Activated CD4-positive, alpha-beta T cell treated with anti-CD3 and anti-CD28 coated beads, Interleukin-2, amount 10 ng/mL, durations not matched to agents 7 days and 5 days (primary cell): ENCODE results near the gene TENT4A. TPM values are rescaled to one million over a fixed set of nuclear protein-coding genes. Genes with fewer than 3 reads are reported as not detected.

Experiments used
- CTCF ChIA-PET: fragments of 350-600 bp; sonication (Branson Sonifier 250); formaldehyde crosslinking; loops from one replicate; lab custom pipeline; 2021; ENCODE audit warnings: antibody characterized with exemption; lab: Charles Lee
- POLR2A ChIA-PET: fragments of 350-600 bp; sonication (Branson Sonifier 250); formaldehyde crosslinking; loops from one replicate; lab custom pipeline; 2021; ENCODE audit warnings: antibody characterized with exemption; lab: Charles Lee
- DNase-seq: peaks from one replicate; pipeline ENCODE4 v3.0.0-alpha.2; 2020
- H3K27ac Mint-ChIP-seq: one replicate; pipeline ENCODE4 v1.8.0; 2021; ENCODE audit warnings: mild to moderate bottlenecking, moderate library complexity, mixed read lengths
- H3K27me3 Mint-ChIP-seq: one replicate; pipeline ENCODE4 v1.8.0; 2021; ENCODE audit warnings: mixed read lengths
- H3K36me3 Mint-ChIP-seq: one replicate; pipeline ENCODE4 v1.8.0; 2021; ENCODE audit warnings: low read depth, mixed read lengths
- H3K4me1 Mint-ChIP-seq: one replicate; pipeline ENCODE4 v1.8.0; 2021; ENCODE audit warnings: mixed read lengths
- H3K4me3 Mint-ChIP-seq: one replicate; pipeline ENCODE4 v1.8.0; 2021; ENCODE audit warnings: mild to moderate bottlenecking, moderate library complexity, mixed read lengths
- H3K9me3 Mint-ChIP-seq: one replicate; pipeline ENCODE4 v1.8.0; 2021; ENCODE audit warnings: mixed read lengths
- total RNA-seq, 2 experiments: library from RNA; stranded (reverse); gene quantifications; one replicate each; pipeline ENCODE4 v1.2.3, GENCODE V29; 2021

Gene TENT4A
- total RNA-seq, 2 experiments from 2014 or later: 37.4 to 41.9 TPM

DNA sequence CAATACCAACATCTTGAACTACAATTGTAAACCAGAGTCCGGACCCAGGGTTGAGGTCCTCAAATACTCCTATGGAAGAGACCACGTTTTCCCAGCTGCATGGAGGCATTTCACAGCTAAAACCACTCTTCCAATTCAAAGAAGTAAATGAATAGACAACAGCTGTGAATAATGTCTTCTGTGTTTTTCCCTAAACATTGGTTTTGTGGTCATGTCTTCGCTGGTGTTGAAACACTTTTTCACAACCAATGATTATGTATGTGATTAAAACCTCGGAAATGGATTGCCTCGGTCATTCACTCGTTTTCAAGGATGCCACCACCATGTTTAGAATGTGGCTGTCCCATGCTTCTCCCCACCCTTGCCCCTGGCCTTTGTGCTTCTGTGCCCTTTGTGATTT, 9.4 kb upstream of the TENT4A start:
- Mint-ChIP-seq H3K27me3 (peaks cover 13% of the 10 kb centered on the region), H3K4me1 (peaks cover 4% of the 10 kb centered on the region)
- CTCF ChIA-PET: no interaction called here

DNA sequence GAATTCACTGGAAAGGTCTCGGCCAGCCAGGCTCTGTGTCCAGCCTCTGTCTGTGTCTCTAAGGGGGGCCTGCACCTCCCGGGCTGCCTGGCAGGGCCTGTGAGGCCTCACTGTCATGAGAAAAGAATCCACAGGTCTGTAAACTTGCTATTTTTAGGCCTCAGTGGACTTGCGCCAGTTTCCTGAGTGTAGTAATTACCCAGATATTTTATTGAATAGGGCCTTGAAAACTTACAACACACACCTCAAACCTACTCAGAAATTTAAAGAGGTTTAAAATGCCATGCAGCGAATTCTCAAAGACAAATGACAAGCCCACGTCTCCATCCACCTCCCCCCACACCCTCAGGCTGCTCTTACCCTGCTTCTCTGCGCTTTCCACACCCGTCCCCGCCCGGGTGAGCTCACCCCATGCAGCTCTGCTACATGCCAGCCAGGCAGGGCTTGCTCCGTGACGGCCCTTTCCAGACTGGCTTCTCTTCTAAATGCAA, 8.8 kb upstream of the TENT4A start:
- H3K9me3 Mint-ChIP-seq: no peaks in the 10 kb centered on the region
- no peak overlapping the region for H3K4me3 Mint-ChIP-seq
- ChIA-PET POLR2A (no interaction called here), CTCF (no interaction called here)
- H3K36me3 Mint-ChIP-seq: no peaks in the 10 kb centered on the region
- DNase-seq: no peak
- peaks cover 4% of the 10 kb centered on the region for H3K4me1 Mint-ChIP-seq
- H3K27me3 Mint-ChIP-seq: peaks cover 9% of the 10 kb centered on the region
- H3K27ac Mint-ChIP-seq: no peak overlapping the region

More for the DNA sequence above, 9.4 kb upstream of the TENT4A start:
- H3K9me3 Mint-ChIP-seq: no peaks in the 10 kb centered on the region
- H3K4me3 Mint-ChIP-seq: no peak overlapping the region
- DNase-seq: no peak
- H3K27ac Mint-ChIP-seq: no peak overlapping the region
- POLR2A ChIA-PET: no interaction called here
- H3K36me3 Mint-ChIP-seq: no peaks in the 10 kb centered on the region

DNA sequence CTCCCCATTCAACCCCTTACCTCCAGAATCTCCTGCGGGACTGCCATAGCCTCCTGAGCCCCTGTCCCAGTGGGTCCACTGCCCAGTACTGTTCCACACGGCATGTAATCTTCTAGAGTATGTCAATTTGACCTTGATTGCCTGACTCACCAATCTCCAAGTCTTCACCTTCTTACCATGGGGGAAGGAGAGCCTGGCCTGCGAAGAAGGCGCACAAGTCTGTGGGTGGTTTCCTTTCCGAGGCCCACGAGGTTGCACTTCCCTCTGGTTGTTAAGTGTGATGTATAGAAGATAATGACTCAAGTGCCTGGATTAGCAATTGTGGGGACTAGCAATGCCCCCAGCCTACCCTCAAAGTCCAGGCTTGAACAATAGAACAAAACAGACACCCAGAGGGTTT, 8.1 kb upstream of the TENT4A start:
- Mint-ChIP-seq H3K36me3 (no peaks in the 10 kb centered on the region), H3K9me3 (no peaks in the 10 kb centered on the region), H3K27me3 (peaks cover 4% of the 10 kb centered on the region), H3K4me3 (no peak overlapping the region), H3K27ac (no peak overlapping the region), H3K4me1 (peaks cover 4% of the 10 kb centered on the region)
- CTCF ChIA-PET: no interaction called here
- no peak for DNase-seq
- POLR2A ChIA-PET: no interaction called here

DNA sequence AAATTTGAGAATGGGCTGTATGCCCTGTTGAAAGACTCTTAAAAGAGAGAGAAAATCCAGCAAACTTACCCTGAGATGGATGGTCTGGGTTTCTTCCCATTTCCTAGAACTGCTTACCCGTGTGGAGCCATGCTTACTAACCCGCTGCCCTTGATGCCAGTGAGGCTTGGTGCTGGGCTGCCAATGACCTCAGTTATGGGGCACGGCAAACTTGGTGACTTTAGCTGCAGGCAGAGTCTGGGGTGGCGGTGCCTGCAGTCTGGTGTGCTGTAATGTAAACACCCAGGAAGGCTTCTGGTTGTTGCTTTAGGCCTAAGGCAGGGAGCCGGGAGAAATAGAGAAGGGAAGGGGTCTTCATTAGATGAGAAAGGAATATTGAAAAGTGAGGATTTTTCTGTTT, 7.3 kb upstream of the TENT4A start:
- Mint-ChIP-seq H3K4me1 (peaks cover 10% of the 10 kb centered on the region), H3K9me3 (no peaks in the 10 kb centered on the region), H3K27me3 (peaks cover 3% of the 10 kb centered on the region), H3K4me3 (no peak overlapping the region), H3K27ac (peak overlapping the region; percentile 70), H3K36me3 (peaks cover 1% of the 10 kb centered on the region)
- DNase-seq: no peak
- POLR2A ChIA-PET: no interaction called here
- CTCF ChIA-PET: no interaction called here

DNA sequence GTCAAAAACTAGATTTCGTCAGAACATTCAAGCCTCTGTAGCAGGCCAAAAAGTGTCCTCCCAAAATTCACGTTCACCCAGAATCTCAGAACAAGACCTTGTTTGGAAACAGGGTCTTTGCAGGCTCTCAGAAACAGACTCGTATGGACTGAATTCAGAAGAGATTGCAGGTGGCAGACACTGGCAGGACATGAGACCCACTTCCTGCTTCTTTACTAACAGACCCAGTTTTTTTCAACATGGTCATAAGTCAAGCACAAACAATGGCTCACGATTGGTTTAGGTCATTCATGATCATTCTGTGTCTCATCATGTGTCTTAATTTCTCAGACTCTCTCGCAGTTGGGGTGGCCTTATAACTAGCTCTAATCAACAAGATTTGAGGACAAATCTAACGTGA, 5.4 kb upstream of the TENT4A start:
- ChIA-PET POLR2A (no interaction called here), CTCF (no interaction called here)
- no peak overlapping the region for H3K27ac Mint-ChIP-seq

DNA sequence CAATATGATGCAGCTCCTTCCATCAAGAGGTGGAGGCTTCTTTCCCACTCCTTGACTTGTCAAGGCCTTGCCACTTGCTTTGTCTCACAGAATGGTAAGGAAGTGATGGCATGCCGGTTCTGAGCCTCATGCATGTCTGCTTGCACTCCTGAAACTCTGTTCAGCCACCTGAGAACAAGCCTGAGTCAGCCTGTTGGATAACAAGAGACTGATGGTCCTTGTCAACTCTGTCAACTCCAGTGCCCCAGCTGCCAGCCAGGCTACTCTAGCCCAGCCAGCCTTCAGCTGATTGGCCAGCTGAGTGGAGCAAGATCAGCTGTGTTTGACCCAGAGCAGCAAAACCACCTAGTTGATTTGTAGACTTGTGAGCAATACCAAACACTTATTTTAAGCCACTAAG, 4.4 kb upstream of the TENT4A start:
- no peak overlapping the region for H3K27ac Mint-ChIP-seq
- DNase-seq: no peak
- CTCF ChIA-PET: interaction anchor here (1.4 kb wide), 1 partner anchor 22 kb away, joined by 3 read pairs; no protein-coding TSS in a partner anchor
- H3K4me1 Mint-ChIP-seq: peaks cover 21% of the 10 kb centered on the region
- POLR2A ChIA-PET: no interaction called here
- peaks cover 2% of the 10 kb centered on the region for H3K27me3 Mint-ChIP-seq
- H3K9me3 Mint-ChIP-seq: no peaks in the 10 kb centered on the region
- H3K36me3 Mint-ChIP-seq: peaks cover 1% of the 10 kb centered on the region
- no peak overlapping the region for H3K4me3 Mint-ChIP-seq

More for the DNA sequence above, 5.4 kb upstream of the TENT4A start:
- H3K9me3 Mint-ChIP-seq: no peaks in the 10 kb centered on the region
- H3K4me3 Mint-ChIP-seq: no peak overlapping the region
- H3K27me3 Mint-ChIP-seq: peaks cover 2% of the 10 kb centered on the region
- peaks cover 21% of the 10 kb centered on the region for H3K4me1 Mint-ChIP-seq
- H3K36me3 Mint-ChIP-seq: peaks cover 1% of the 10 kb centered on the region
- no peak for DNase-seq

DNA sequence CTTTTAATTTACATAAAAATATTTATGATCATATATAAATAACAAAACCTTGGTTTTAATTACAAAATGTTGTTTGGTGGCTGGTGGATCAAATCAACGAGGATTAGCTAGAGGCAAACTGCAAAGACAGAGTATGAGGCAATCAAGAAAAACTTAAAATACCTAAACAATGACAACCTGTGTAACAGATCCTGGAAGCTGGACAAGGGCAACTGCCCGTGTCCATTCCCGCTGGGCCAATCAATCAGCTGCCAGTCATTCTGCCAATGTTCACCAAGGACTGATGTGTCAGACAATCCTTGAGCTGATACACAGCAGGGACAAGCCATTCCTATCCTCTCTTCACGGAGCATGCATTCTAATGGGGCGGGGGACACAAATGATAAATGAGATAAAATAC, 3.2 kb upstream of the TENT4A start:
- Mint-ChIP-seq H3K9me3 (no peaks in the 10 kb centered on the region), H3K27me3 (peaks cover 2% of the 10 kb centered on the region), H3K4me1 (peaks cover 21% of the 10 kb centered on the region), H3K27ac (no peak overlapping the region), H3K4me3 (no peak overlapping the region), H3K36me3 (peaks cover 4% of the 10 kb centered on the region)
- ChIA-PET POLR2A (no interaction called here), CTCF (interaction anchor here (0.7 to 1.4 kb wide), 4 partner anchors 10 to 77 kb away, joined by 3 read pairs; partner anchors contain the start of gene NSUN2)
- no peak for DNase-seq

DNA sequence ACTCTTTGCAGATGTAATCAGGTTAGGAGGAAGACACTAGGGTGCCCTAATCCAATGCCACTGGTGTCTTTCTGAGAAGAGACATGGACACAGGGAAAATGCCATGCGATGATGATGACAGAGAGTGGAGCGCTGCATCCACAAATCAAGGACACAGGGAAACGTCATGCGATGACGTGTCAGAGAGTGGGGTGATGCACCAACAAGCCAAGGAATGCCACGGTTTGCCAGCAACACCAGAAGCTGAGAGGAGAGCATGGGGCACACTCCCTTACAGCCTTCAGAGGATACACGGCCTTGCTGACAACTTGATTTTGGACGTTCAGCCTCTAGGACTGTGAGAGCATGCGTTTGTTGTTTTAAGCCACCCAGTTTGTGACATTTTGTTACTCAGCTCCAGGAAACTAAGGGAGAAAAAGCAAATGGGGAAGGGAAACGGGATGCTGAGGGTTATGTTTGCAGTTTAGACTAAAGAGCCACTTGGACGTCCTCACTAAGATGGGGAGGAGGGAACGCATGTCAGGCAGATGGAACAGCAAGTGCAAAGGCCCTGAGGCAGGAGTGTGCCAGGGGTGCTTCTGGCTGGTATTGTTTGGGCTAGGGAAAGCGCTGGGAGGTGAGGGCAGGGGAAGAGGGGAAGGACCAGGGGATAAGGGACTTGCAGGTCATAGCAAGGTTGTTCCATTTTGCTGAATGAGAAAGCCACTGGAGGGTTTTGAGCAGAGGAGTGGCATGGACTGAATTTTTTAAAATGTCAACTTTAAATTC, 2.5 kb upstream of the TENT4A start:
- CTCF ChIA-PET: interaction anchor here (1.0 to 1.3 kb wide), 2 partner anchors 11 to 78 kb away, joined by 3 read pairs; partner anchors contain the start of gene NSUN2

DNA sequence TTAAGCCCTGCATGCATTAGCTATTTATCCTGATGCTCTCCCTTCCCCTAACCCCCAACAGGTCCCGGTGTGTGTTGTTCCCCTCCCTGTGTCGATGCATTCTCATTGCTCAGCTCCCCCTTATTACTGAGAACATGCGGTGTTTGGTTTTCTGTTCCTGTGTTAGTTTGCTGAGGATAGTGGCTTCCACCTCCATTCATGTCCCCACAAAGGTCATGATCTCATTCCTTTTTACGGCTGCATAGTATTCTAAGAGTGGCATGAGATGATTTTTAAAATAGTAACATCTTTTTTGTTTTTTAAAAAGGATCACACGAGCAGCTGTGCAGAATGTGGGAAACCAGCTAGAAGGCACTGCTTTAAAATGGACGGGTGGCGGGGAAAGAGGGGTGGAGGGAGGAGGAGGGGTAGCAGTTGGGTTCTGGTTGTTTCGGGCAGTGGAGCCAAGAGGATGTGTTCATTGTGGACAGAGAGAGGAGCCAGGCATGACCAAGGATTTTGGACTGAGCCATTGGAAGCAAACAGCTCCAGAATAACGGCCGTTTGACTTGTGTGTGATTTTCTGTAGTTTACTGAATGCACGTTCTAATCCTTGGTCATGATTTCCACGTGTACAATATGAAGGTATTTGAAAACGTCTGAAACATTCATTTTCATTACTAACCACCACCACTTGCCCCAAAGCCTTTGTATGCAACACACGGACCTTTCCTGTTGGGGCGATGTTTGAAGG, 1.7 kb upstream of the TENT4A start:
- peaks cover 14% of the 10 kb centered on the region for H3K36me3 Mint-ChIP-seq
- ChIA-PET CTCF (interaction anchor here (0.7 kb wide), 1 partner anchor 372 kb away, joined by 3 read pairs; no protein-coding TSS in a partner anchor), POLR2A (no interaction called here)
- peak overlapping the region; percentile 86 for H3K4me3 Mint-ChIP-seq
- no peaks in the 10 kb centered on the region for H3K9me3 Mint-ChIP-seq
- H3K27ac Mint-ChIP-seq: peak overlapping the region; percentile 97
- peaks cover 2% of the 10 kb centered on the region for H3K27me3 Mint-ChIP-seq
- peaks cover 30% of the 10 kb centered on the region for H3K4me1 Mint-ChIP-seq
- no peak for DNase-seq

More for the DNA sequence above, 2.5 kb upstream of the TENT4A start:
- Mint-ChIP-seq H3K4me3 (peak overlapping the region; percentile 35), H3K27ac (peak overlapping the region; percentile 58), H3K9me3 (no peaks in the 10 kb centered on the region), H3K27me3 (peaks cover 2% of the 10 kb centered on the region), H3K36me3 (peaks cover 6% of the 10 kb centered on the region), H3K4me1 (peaks cover 25% of the 10 kb centered on the region)
- no peak for DNase-seq
- POLR2A ChIA-PET: no interaction called here

DNA sequence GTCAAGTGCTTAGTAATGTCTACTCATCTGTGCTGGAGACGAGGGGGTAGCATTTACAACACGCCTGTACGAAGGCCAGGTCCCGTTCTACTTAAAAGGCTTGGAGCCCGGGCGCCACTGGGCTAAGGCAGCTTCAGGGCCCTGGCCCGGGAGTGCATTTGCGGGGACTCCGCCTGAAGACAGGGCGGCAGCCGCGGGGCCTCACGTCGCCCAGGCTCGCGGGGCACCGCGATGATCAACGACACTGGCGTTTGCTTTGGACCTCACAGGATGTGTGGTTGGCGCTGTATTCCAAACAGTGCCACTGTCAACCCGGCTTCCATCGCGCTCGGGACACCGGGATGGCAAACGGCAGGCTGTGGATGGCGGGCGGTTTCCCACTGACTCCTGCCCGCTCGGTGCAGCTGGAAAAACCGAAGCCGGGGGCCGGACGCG, 1.1 kb upstream of the TENT4A start:
- Mint-ChIP-seq H3K27ac (peak overlapping the region; percentile 97), H3K36me3 (peaks cover 17% of the 10 kb centered on the region), H3K9me3 (no peaks in the 10 kb centered on the region), H3K4me3 (peak overlapping the region; percentile 86), H3K4me1 (peaks cover 36% of the 10 kb centered on the region), H3K27me3 (peaks cover 2% of the 10 kb centered on the region)
- ChIA-PET CTCF (interaction anchor here (0.7 kb wide), 1 partner anchor 373 kb away, joined by 3 read pairs; no protein-coding TSS in a partner anchor), POLR2A (no interaction called here)
- DNase-seq: peak; percentile 58

DNA sequence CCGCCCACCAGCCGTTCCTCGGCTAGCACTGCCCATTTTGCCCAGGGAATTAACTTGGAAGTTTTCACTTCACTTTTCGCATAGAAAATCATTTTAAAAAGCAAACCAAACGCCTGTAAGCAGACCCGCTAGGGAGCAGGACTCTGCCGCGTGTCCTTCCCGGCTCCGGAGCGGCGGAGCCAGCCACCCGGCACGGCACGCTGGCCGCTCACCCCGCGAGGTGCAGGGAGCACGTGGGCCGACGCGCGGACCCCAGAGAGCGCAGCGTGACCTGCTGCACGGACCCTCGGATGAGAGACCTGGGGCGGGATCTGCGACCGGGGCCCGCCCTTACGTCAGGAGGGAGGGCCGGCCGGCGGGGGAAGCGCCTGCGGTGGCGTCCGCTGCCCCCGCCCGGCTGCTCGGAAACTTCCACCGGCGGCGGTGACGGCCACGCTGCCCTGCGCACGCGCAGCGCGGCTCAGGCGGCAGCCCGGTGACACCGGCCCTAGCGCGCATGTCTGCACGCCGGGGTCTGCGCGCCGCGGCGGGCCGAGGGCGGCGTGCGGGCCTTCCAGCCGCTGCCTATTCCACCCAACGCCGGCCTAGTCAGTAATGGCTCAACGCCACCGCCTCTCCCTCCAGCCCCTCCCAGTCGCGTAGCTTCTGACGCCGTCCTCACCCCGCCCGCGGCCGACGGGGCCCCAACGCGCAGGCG, 507 bp upstream of the TENT4A start:
- Mint-ChIP-seq H3K27me3 (peaks cover 2% of the 10 kb centered on the region), H3K4me3 (peak overlapping the region; percentile 86), H3K4me1 (peaks cover 41% of the 10 kb centered on the region), H3K9me3 (no peaks in the 10 kb centered on the region), H3K36me3 (peaks cover 19% of the 10 kb centered on the region), H3K27ac (peak overlapping the region; percentile 97)
- DNase-seq: peak; percentile 96
- POLR2A ChIA-PET: interaction anchor here (1.0 kb wide), 1 partner anchor 80 kb away, joined by 3 read pairs; the partner anchor contains the start of genes NSUN2 and SRD5A1
- CTCF ChIA-PET: no interaction called here

DNA sequence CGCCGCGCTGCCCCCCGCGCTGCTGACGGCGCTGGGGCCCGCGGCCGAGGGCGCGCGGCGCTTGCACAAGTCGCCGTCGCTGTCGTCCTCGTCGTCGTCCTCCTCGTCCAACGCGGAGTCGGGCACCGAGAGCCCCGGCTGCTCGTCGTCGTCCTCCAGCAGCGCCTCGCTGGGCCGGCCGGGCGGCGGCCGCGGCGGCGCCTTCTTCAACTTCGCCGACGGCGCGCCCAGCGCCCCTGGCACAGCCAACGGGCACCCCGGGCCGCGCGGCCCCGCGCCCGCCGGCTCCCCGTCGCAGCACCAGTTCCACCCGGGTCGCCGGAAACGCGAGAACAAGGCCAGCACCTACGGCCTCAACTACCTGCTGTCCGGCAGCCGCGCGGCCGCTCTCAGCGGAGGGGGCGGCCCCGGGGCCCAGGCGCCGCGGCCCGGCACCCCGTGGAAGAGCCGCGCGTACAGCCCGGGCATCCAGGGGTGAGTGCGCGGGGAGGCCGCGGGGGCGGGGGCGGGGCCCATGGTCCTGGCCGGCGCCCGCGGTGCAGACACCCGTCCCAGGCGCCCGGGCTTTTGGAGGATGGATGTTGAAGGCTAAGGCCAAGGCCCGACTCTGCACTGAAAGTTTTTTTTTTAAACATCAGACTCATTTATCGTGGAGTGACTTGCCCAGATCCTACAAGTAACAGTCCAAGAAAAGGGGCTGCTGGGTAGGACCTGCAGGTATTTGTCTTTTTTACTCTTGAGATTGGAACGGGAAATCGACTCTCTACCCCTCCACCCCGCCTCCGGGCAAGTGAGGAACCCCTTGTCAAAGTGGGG, 1.2 kb downstream of the TENT4A start:
- peak overlapping the region; percentile 85 for H3K27ac Mint-ChIP-seq
- H3K27me3 Mint-ChIP-seq: peaks cover 2% of the 10 kb centered on the region
- peak overlapping the region; percentile 80 for H3K4me3 Mint-ChIP-seq
- DNase-seq: no peak
- H3K4me1 Mint-ChIP-seq: peaks cover 57% of the 10 kb centered on the region
- H3K9me3 Mint-ChIP-seq: no peaks in the 10 kb centered on the region
- peaks cover 30% of the 10 kb centered on the region for H3K36me3 Mint-ChIP-seq
- ChIA-PET CTCF (no interaction called here), POLR2A (no interaction called here)
